B cell (primary cell): ENCODE data around the gene KIF1A. TPM values are rescaled to one million over a fixed set of nuclear protein-coding genes. Genes with fewer than 3 reads are reported as not detected.

Experiments
- ATAC-seq: fragments of 200-7000 bp; cut with Tn5 transposase; one replicate; pipeline ENCODE4 v1.10.0; 2021; ENCODE audit warnings: low read depth, mild to moderate bottlenecking, moderate number of reproducible peaks, moderate library complexity
- CTCF ChIA-PET: fragments of 350-600 bp; sonication (Branson Sonifier 250); formaldehyde crosslinking; loops from one replicate; lab custom pipeline; 2021; ENCODE audit warnings: antibody characterized with exemption, inconsistent platforms; lab: Charles Lee
- POLR2A ChIA-PET: fragments of 350-600 bp; sonication (Branson Sonifier 250); formaldehyde crosslinking; loops from one replicate; lab custom pipeline; 2021; ENCODE audit warnings: antibody characterized with exemption; lab: Charles Lee
- DNase-seq: peaks from one replicate; pipeline ENCODE4 v3.0.0; 2013
- H2AFZ ChIP-seq: 2 replicates; pipeline ENCODE4 v1.6.1; 2012; ENCODE audit warnings: mild to moderate bottlenecking, low read depth, low read length; ENCODE audit not compliant: insufficient read depth, poor library complexity, severe bottlenecking
- H3K27ac ChIP-seq, 2 donors: 1 replicate in 1 of 2; 2 replicates in 1 of 2; pipeline ENCODE4 v1.5.1; 2012 to 2013; ENCODE audit warnings: low read length in 2 of 2, mild to moderate bottlenecking in 2 of 2, moderate library complexity in 1 of 2
- H3K27me3 ChIP-seq, 4 experiments: fragments of 200-600 bp in 1 of 4; sonication (generic) in 1 of 4; replicated peaks in 1 of 4; 1 replicate in 2 of 4; 2 replicates in 2 of 4; pipeline versions ENCODE4 v1.6.1 to v1.7.0; 2013 to 2016; ENCODE audit warnings: low read length in 3 of 4, mild to moderate bottlenecking in 2 of 4, mixed read lengths in 1 of 4, moderate library complexity in 1 of 4; ENCODE audit not compliant: insufficient read depth in 4 of 4, control insufficient read depth in 3 of 4; ENCODE audit errors: control extremely low read depth in 1 of 4
- H3K36me3 ChIP-seq, 2 experiments: replicated peaks in 1 of 2; 1 replicate in 1 of 2; 2 replicates in 1 of 2; pipeline versions ENCODE4 v1.6.1 to v1.7.1; 2013; ENCODE audit warnings: low read length in 1 of 2; ENCODE audit not compliant: insufficient read depth in 2 of 2, control insufficient read depth in 1 of 2; ENCODE audit errors: control extremely low read depth in 1 of 2, extremely low read depth in 1 of 2
- H3K4me1 ChIP-seq, 2 donors: fragments of 200-600 bp in 1 of 2; sonication (generic) in 1 of 2; 1 replicate in 1 of 2; 2 replicates in 1 of 2; pipeline versions ENCODE4 v1.5.1 to v1.6.1; 2013 to 2017; ENCODE audit warnings: low read length in 2 of 2; ENCODE audit not compliant: control insufficient read depth in 2 of 2, insufficient read depth in 2 of 2
- H3K4me2 ChIP-seq: replicated peaks from 2 replicates; pipeline ENCODE3; 2012; ENCODE audit warnings: mild to moderate bottlenecking, low read depth, low read length; ENCODE audit not compliant: poor library complexity, severe bottlenecking
- H3K4me3 ChIP-seq, 5 experiments: fragments of 200-600 bp in 1 of 5; sonication (generic) in 1 of 5; 1 replicate in 3 of 5; 2 replicates in 2 of 5; pipeline versions ENCODE4 v1.5.1 to v1.7.0; 2011 to 2016; ENCODE audit warnings: low read length in 4 of 5, mild to moderate bottlenecking in 4 of 5, low read depth in 2 of 5, control low read depth in 1 of 5, moderate library complexity in 1 of 5; ENCODE audit not compliant: insufficient read depth in 1 of 5; ENCODE audit errors: control extremely low read depth in 1 of 5, extremely low read depth in 1 of 5
- H3K79me2 ChIP-seq: fragments of 200-600 bp; sonication (generic); one replicate; pipeline ENCODE4 v1.6.0; 2016; ENCODE audit warnings: low read length; ENCODE audit not compliant: control insufficient read depth, insufficient read depth
- H3K9ac ChIP-seq: fragments of 200-600 bp; sonication (generic); 2 replicates; pipeline ENCODE4 v1.6.1; 2017; ENCODE audit warnings: mild to moderate bottlenecking, low read length, moderate library complexity
- H3K9me3 ChIP-seq, 3 donors: one replicate each; pipeline versions ENCODE4 v1.6.1 to v1.7.1; 2013; ENCODE audit warnings: low read length in 2 of 3; ENCODE audit not compliant: control insufficient read depth in 2 of 3, insufficient read depth in 1 of 3; ENCODE audit errors: control extremely low read depth in 1 of 3
- H4K20me1 ChIP-seq: 2 replicates; pipeline ENCODE4 v1.6.0; 2012; ENCODE audit warnings: mild to moderate bottlenecking, low read length; ENCODE audit not compliant: insufficient read depth, control insufficient read depth, poor library complexity, severe bottlenecking
- H3K27ac Mint-ChIP-seq: one replicate; pipeline ENCODE4 v1.8.0; 2021; ENCODE audit warnings: mixed read lengths
- H3K27me3 Mint-ChIP-seq: one replicate; pipeline ENCODE4 v1.8.0; 2021; ENCODE audit warnings: mixed read lengths
- H3K4me1 Mint-ChIP-seq: one replicate; pipeline ENCODE4 v1.8.0; 2021; ENCODE audit warnings: mixed read lengths
- H3K4me3 Mint-ChIP-seq: one replicate; pipeline ENCODE4 v1.8.0; 2021; ENCODE audit warnings: mixed read lengths
- H3K9me3 Mint-ChIP-seq: one replicate; pipeline ENCODE4 v1.8.0; 2022; ENCODE audit warnings: mixed read lengths; ENCODE audit not compliant: insufficient read depth
- EZH2 ChIP-seq: IDR thresholded peaks from 2 replicates; pipeline ENCODE4 v1.6.1; 2012; ENCODE audit warnings: borderline replicate concordance, low read depth, mild to moderate bottlenecking, moderate library complexity, low read length; ENCODE audit not compliant: insufficient read depth, poor library complexity, severe bottlenecking
- WGBS: methylation state at CpG from one replicate; pipeline ENCODE4 v1.1.5; 2013; ENCODE audit warnings: missing lambda C conversion rate; ENCODE audit not compliant: insufficient coverage; 5-methylcytosine and 5-hydroxymethylcytosine counted together
- intact Hi-C: fragments of 100-400 bp; cut with micrococcal nuclease; formaldehyde crosslinking; loops from one replicate; pipeline ENCODE4 v1.10.0; 2022
- polyA minus RNA-seq: library from RNA; depleted of rRNA, polyadenylated mRNA; stranded (reverse); fragments of >200 nt; gene quantifications from 2 replicates; pipeline ENCODE4 v1.2.3, GENCODE V29; 2012
- polyA plus RNA-seq: library from polyadenylated mRNA; depleted of rRNA; stranded (reverse); fragments of >200 nt; gene quantifications from 2 replicates; pipeline ENCODE4 v1.2.3, GENCODE V29; 2012
- total RNA-seq, 2 donors: library from RNA; stranded (reverse); fragments of 120-200 nt in 1 of 2; gene quantifications; 1 replicate in 1 of 2; 2 replicates in 1 of 2; pipeline versions ENCODE4 v1.2.3 to v1.2.4, GENCODE V29; 2013 to 2022
- TF ChIP-seq, protein P1 (sequence below): fragments of 200-600 bp; IDR thresholded peaks from one replicate; pipeline ENCODE4 v1.8.0; 2022; ENCODE audit warnings: antibody characterized with exemption, mild to moderate bottlenecking

The KIF1A gene, protein sequence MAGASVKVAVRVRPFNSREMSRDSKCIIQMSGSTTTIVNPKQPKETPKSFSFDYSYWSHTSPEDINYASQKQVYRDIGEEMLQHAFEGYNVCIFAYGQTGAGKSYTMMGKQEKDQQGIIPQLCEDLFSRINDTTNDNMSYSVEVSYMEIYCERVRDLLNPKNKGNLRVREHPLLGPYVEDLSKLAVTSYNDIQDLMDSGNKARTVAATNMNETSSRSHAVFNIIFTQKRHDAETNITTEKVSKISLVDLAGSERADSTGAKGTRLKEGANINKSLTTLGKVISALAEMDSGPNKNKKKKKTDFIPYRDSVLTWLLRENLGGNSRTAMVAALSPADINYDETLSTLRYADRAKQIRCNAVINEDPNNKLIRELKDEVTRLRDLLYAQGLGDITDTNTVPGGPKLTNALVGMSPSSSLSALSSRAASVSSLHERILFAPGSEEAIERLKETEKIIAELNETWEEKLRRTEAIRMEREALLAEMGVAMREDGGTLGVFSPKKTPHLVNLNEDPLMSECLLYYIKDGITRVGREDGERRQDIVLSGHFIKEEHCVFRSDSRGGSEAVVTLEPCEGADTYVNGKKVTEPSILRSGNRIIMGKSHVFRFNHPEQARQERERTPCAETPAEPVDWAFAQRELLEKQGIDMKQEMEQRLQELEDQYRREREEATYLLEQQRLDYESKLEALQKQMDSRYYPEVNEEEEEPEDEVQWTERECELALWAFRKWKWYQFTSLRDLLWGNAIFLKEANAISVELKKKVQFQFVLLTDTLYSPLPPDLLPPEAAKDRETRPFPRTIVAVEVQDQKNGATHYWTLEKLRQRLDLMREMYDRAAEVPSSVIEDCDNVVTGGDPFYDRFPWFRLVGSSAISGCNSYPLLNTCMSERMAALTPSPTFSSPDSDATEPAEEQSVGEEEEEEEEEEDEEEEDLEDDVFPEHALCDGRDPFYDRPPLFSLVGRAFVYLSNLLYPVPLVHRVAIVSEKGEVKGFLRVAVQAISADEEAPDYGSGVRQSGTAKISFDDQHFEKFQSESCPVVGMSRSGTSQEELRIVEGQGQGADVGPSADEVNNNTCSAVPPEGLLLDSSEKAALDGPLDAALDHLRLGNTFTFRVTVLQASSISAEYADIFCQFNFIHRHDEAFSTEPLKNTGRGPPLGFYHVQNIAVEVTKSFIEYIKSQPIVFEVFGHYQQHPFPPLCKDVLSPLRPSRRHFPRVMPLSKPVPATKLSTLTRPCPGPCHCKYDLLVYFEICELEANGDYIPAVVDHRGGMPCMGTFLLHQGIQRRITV (N-terminal part only)
- total RNA-seq = not detected in 2 replicates
- 0.09 TPM for total RNA-seq (2013)
- not detected in 2 replicates for polyA plus RNA-seq
- polyA minus RNA-seq = 1.4 TPM in 1 of 2 replicates, not detected in the other

- Histone ChIP-seq H4K20me1 (no peaks in the 10 kb centered on the region), H3K9ac (no peak within 1 kb of the TSS), H3K4me2 (peak within 1 kb of the TSS; percentile 68), H3K36me3 (no peaks in the 10 kb centered on the region), H3K27ac (no peak within 1 kb of the TSS), H3K4me3 (peak within 1 kb of the TSS in 2 of 5 experiments; percentile 9 to 14), H2AFZ (no peak within 1 kb of the TSS), H3K9me3 (peaks cover 0 to 19% (median 4%) of the 10 kb centered on the region in 3 donors), H3K27me3 (peaks cover 0 to 68% (median 36%) of the 10 kb centered on the region in 4 experiments), H3K4me1 (peaks cover 15 to 23% of the 10 kb centered on the region in 2 donors), H3K79me2 (no peaks in the 10 kb centered on the region)
- H3K9me3 Mint-ChIP-seq = no peaks in the 10 kb centered on the region
- peak within 1 kb of the TSS; percentile 45 for H3K4me3 Mint-ChIP-seq
- H3K27ac Mint-ChIP-seq = no peak within 1 kb of the TSS
- H3K4me1 Mint-ChIP-seq = peaks cover 13% of the 10 kb centered on the region
- peaks cover 62% of the 10 kb centered on the region for H3K27me3 Mint-ChIP-seq
- ATAC-seq (peak; percentile 10), DNase-seq (no peak)
- TF ChIP-seq EZH2 = no peak
- TF ChIP-seq, protein P1, sequence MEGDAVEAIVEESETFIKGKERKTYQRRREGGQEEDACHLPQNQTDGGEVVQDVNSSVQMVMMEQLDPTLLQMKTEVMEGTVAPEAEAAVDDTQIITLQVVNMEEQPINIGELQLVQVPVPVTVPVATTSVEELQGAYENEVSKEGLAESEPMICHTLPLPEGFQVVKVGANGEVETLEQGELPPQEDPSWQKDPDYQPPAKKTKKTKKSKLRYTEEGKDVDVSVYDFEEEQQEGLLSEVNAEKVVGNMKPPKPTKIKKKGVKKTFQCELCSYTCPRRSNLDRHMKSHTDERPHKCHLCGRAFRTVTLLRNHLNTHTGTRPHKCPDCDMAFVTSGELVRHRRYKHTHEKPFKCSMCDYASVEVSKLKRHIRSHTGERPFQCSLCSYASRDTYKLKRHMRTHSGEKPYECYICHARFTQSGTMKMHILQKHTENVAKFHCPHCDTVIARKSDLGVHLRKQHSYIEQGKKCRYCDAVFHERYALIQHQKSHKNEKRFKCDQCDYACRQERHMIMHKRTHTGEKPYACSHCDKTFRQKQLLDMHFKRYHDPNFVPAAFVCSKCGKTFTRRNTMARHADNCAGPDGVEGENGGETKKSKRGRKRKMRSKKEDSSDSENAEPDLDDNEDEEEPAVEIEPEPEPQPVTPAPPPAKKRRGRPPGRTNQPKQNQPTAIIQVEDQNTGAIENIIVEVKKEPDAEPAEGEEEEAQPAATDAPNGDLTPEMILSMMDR = no peak
- intact Hi-C loops = no loop called here
- POLR2A ChIA-PET = no interaction called here
- CTCF ChIA-PET = no interaction called here
- WGBS = 2% methylated on average over 104 of the region's 104 CpGs
Observed at GRCh38 chr2:240819858-240820606, at the start of gene KIF1A. Gene KIF1A (minus strand): TSS chr2:240820219. CDS start chr2:240797752, 22,467 bp downstream.
